Panc1 (cell line): ENCODE data around the gene IGBP1. TPM values are rescaled to one million over a fixed set of nuclear protein-coding genes. Genes with fewer than 3 reads are reported as not detected.

Experiments
- ATAC-seq: fragments of 200-7000 bp; cut with Tn5 transposase; 2 replicates; pipeline ENCODE4 v1.9.1; 2020; ENCODE audit warnings: mild to moderate bottlenecking, moderate library complexity
- BruUV-seq: library from RNA; stranded (reverse); fragments of 400-500 nt; replicated peaks from 2 replicates; lab custom pipeline; 2021; lab: Mats Ljungman, UMichigan
- CTCF ChIA-PET: fragments of 300-600 bp; sonication (Branson Sonifier 250); formaldehyde crosslinking; loops from one replicate; lab custom pipeline; 2022; ENCODE audit warnings: antibody characterized with exemption; lab: Charles Lee
- POLR2A ChIA-PET: fragments of 300-600 bp; sonication (Branson Sonifier 250); formaldehyde crosslinking; loops from one replicate; lab custom pipeline; 2022; ENCODE audit warnings: antibody characterized with exemption; lab: Charles Lee
- DNase-seq: peaks from one replicate; pipeline ENCODE4 v3.0.0-alpha.2; 2010; ENCODE audit warnings: low read depth, low spot score
- H3K27ac ChIP-seq: 2 replicates; pipeline ENCODE4 v1.5.1; 2011; ENCODE audit warnings: mild to moderate bottlenecking, low read length, inconsistent platforms
- H3K27me3 ChIP-seq: fragments of 200-500 bp; sonication (Bioruptor generic); 2 replicates; pipeline ENCODE4 v1.6.0; 2014; ENCODE audit warnings: low read length, inconsistent platforms; ENCODE audit not compliant: control insufficient read depth, insufficient read depth
- H3K36me3 ChIP-seq: fragments of 200-500 bp; sonication (Bioruptor generic); 2 replicates; pipeline ENCODE4 v1.5.1; 2014; ENCODE audit warnings: inconsistent platforms, mild to moderate bottlenecking, low read length, moderate library complexity; ENCODE audit not compliant: control insufficient read depth, insufficient read depth
- H3K4me1 ChIP-seq: 2 replicates; pipeline ENCODE4 v1.5.1; 2011; ENCODE audit warnings: inconsistent platforms, mild to moderate bottlenecking, low read length, moderate library complexity; ENCODE audit not compliant: control insufficient read depth, insufficient read depth
- H3K4me3 ChIP-seq, 2 experiments: 2 replicates each; pipeline ENCODE4 v1.5.1; 2011 to 2012; ENCODE audit warnings: low read depth in 2 of 2, low read length in 2 of 2, mild to moderate bottlenecking in 2 of 2, inconsistent platforms in 1 of 2, moderate library complexity in 1 of 2
- H3K9me3 ChIP-seq: fragments of 200-500 bp; sonication (Bioruptor generic); 2 replicates; pipeline ENCODE4 v1.5.1; 2014; ENCODE audit warnings: low read depth, mild to moderate bottlenecking, inconsistent platforms, low read length, moderate library complexity; ENCODE audit not compliant: control insufficient read depth, insufficient read depth
- POLR2AphosphoS5 ChIP-seq: IDR thresholded peaks from 2 replicates; pipeline ENCODE4 v1.6.1; 2012; ENCODE audit warnings: mild to moderate bottlenecking, low read depth, low read length, moderate library complexity
- REST ChIP-seq, 2 experiments: IDR thresholded peaks; 2 replicates each; pipeline ENCODE4 v1.6.1; 2011 to 2012; ENCODE audit warnings: low read depth in 2 of 2, control low read depth in 1 of 2, low read length in 1 of 2, mild to moderate bottlenecking in 1 of 2, moderate library complexity in 1 of 2; ENCODE audit not compliant: insufficient read depth in 1 of 2
- SIN3A ChIP-seq: IDR thresholded peaks from 2 replicates; pipeline ENCODE4 v1.6.1; 2012; ENCODE audit warnings: low read depth, mild to moderate bottlenecking, low read length, moderate library complexity, borderline replicate concordance; ENCODE audit not compliant: insufficient read depth
- TCF7L2 ChIP-seq: IDR thresholded peaks from 2 replicates; pipeline ENCODE4 v1.6.1; 2011; ENCODE audit warnings: mild to moderate bottlenecking, low read depth, low read length, inconsistent platforms
- in situ Hi-C: cut with HindIII; loops from 2 replicates; pipeline ENCODE4 v1.10.0; 2016; ENCODE audit warnings: low sequenced_read_pairs, low pct_unique_long_range_greater_than_20kb
- intact Hi-C: fragments of 100-400 bp; cut with micrococcal nuclease; formaldehyde crosslinking; loops from one replicate; pipeline ENCODE4 v1.10.0; 2022; ENCODE audit not compliant: unreplicated experiment
- total RNA-seq: library from RNA; stranded (reverse); gene quantifications from one replicate; pipeline ENCODE4 v1.2.1, GENCODE V29; 2021; ENCODE audit not compliant: unreplicated experiment
- TF ChIP-seq, protein P1 (sequence below): fragments of 450-650 bp; IDR thresholded peaks from 2 replicates; pipeline ENCODE4 v1.5.1; 2017; ENCODE audit warnings: mild to moderate bottlenecking

Gene IGBP1
- total RNA-seq, 1 experiment from 2014 or later: 36.9 TPM

DNA sequence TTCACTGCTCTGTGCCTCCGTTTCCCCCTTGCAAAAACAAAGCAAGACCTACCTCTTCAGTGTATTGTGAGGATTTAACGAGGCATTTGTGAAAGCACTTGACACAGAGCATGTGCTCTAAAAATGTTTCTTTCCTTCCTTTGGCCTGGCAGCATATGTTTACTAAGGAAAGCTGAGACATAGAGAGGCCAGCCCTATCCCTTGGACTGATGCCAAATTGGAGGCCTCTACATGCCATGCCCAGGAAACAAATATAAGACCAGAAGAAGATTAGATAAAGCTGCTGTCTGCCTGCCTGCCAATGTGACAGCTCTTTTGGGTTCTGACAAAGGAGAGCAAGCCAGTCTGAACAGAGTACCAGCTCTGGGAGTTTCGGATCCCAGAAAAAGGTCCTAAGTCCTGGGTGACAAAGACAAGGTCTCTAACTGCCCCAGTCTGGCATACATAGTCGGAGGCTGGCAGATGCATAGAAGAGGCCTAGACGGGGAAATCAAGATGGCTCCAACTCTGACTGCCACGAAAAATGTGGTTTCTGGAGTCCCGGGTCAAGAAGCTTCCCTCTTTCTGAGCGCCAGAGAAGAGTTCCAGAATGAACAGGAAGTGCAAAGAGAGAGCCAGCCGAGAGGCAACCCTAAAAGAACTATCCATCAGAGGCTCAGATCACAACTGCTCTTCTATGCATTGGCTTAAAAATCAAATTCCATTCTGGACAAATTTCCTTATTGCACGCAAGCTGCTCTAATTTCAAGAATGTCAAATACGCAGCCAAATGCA lies 45.2 kb upstream of the IGBP1 start:
- intact Hi-C loops (no loop called here), in situ Hi-C loops (no loop called here)
- CTCF ChIA-PET: no interaction called here
- no TSS peak for BruUV-seq
- DNase-seq: no peak
- Histone ChIP-seq H3K9me3 (no peaks in the 10 kb centered on the region), H3K36me3 (no peaks in the 10 kb centered on the region), H3K4me3 (no peak overlapping the region), H3K27me3 (no peaks in the 10 kb centered on the region), H3K4me1 (no peaks in the 10 kb centered on the region), H3K27ac (no peak overlapping the region)
- TF ChIP-seq SIN3A: no peak
- TF ChIP-seq, protein P1, sequence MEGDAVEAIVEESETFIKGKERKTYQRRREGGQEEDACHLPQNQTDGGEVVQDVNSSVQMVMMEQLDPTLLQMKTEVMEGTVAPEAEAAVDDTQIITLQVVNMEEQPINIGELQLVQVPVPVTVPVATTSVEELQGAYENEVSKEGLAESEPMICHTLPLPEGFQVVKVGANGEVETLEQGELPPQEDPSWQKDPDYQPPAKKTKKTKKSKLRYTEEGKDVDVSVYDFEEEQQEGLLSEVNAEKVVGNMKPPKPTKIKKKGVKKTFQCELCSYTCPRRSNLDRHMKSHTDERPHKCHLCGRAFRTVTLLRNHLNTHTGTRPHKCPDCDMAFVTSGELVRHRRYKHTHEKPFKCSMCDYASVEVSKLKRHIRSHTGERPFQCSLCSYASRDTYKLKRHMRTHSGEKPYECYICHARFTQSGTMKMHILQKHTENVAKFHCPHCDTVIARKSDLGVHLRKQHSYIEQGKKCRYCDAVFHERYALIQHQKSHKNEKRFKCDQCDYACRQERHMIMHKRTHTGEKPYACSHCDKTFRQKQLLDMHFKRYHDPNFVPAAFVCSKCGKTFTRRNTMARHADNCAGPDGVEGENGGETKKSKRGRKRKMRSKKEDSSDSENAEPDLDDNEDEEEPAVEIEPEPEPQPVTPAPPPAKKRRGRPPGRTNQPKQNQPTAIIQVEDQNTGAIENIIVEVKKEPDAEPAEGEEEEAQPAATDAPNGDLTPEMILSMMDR: no peak
- TF ChIP-seq POLR2AphosphoS5: no peak
- no peak for TF ChIP-seq TCF7L2
- no peak for TF ChIP-seq REST (IDR thresholded peaks at IDR 0.05; ENCODE audit: insufficient read depth in 1 of 2, low read depth in 2 of 2, low read length in 1 of 2)
- POLR2A ChIA-PET: no interaction called here
- no peak for ATAC-seq

- ATAC-seq: no peak
- no peaks in the 10 kb centered on the region for H3K4me1 ChIP-seq
These were observed 44.5 kb upstream of the IGBP1 start for GRCh38 chrX:70088751-70089150.

More at GRCh38 chrX:70088751-70089150, 44.5 kb upstream of the IGBP1 start:
- H3K27me3 ChIP-seq: no peaks in the 10 kb centered on the region
- POLR2A ChIA-PET: no interaction called here
- TF ChIP-seq POLR2AphosphoS5 (no peak), REST (IDR thresholded peaks at IDR 0.05; ENCODE audit: insufficient read depth in 1 of 2, low read depth in 2 of 2, low read length in 1 of 2) (no peak), TCF7L2 (no peak), SIN3A (no peak)
- TF ChIP-seq, protein P1: no peak
- DNase-seq: no peak
- H3K4me3 ChIP-seq: no peak overlapping the region
- BruUV-seq: no TSS peak
- H3K27ac ChIP-seq: no peak overlapping the region
- no peaks in the 10 kb centered on the region for H3K36me3 ChIP-seq
- in situ Hi-C loops (no loop called here), intact Hi-C loops (no loop called here)
- no peaks in the 10 kb centered on the region for H3K9me3 ChIP-seq
- CTCF ChIA-PET: no interaction called here
